HG03139 (cell line): ENCODE data around the gene CYP24A1.

Experiments
- ATAC-seq: cut with Tn5 transposase; IDR thresholded peaks from one replicate; pipeline ENCODE4 v1.9.1; 2021; ENCODE audit not compliant: unreplicated experiment

The CYP24A1 gene

GRCh38 chr20:54173653-54174456 lies at the start of gene CYP24A1:
Gene CYP24A1 (minus strand): TSS chr20:54173986. CDS start chr20:54173579, 407 bp downstream.
- ATAC-seq = no peak

DNA sequence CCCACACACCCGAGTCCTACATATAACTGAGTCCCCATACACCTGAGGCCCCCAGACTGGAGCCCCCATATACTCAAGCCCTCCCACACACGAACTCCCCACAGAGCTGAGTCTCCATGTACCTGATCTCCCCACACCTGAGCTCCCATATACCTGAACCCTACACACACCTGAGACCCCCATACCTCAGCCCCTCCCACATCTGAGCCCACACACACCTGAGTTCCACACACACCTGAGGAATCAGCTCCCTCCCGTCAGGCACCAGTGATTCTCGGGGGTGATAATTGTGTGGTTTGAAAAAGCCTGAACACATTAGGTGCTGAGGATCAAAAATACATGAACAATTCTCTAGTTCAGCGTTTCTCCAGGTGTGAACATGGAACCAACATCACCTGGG lies 49.5 kb upstream of the CYP24A1 start:
- ATAC-seq = no peak

GRCh38 chr20:54221996-54222890 lies 48.5 kb upstream of the CYP24A1 start:
- no peak for ATAC-seq

DNA sequence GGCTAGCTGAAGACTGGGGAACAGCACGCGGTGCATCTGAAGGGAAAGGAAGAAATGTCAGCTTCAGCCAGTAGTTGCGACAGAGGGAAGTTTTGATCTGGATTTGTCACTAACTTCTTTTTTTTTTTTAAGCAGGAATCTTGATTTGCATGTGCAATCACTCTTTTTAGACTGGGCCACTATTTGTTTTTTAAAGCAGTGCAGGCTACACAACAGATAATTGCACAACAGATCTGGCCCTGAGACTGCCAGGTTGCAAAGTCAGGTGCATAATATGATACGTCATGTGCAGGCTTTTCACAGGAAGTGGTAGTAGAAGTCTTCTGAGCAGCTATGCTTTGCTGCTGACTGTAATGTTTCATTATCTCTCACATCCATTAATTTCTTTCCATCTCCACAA lies 47.6 kb upstream of the CYP24A1 start:
- no peak for ATAC-seq

- no peak for ATAC-seq
These were observed 46.9 kb upstream of the CYP24A1 start for GRCh38 chr20:54220722-54221121.

- no peak for ATAC-seq
These were observed 46.1 kb upstream of the CYP24A1 start for GRCh38 chr20:54219751-54220426.

DNA sequence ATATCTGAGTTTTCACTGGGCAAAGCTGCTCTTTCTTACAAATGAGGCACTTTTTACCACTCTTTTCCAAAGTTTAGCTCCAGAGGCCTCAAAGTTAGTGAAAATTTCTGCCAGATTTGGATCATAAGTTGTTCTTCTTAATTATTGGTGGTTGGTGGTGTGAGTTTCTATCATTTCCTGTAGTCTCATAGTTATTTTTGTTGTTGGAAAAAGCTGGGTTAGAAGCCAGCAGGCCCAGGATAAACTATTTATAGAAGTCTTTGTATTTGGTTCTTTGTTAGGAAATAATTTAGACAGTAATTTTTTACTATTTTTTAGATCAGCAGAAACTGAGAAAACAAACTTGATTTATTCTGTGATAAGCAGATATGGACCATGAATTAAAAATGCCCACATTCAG lies 44.7 kb upstream of the CYP24A1 start:
- no peak for ATAC-seq

GRCh38 chr20:54217762-54218161 lies 44.0 kb upstream of the CYP24A1 start:
- no peak for ATAC-seq

DNA sequence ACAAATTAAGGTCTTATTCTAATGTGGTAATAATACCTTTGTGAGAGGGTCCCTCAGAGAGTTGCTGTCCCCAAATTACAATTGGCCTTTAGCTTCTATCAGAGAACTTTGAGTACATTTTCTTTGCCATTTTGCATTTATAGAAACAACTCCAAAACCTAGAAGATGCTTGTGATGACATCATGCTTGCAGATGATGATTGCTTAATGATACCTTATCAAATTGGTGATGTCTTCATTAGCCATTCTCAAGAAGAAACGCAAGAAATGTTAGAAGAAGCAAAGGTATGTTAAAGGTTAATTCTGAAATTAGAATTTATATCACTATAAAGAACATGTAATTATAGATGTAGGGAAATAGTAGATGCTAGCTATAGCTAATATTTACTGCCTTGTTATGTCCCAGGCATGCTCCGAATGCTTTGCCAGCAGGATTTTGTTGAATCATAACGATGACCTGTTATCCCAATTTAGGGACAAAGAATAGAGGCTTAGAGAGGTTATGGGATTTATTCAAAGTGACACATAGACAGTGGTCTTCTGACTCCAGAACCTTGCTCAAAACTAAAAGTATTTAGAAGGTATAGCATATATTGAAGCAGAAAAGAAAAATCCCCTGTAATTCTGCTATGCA lies 41.5 kb upstream of the CYP24A1 start:
- no peak for ATAC-seq

DNA sequence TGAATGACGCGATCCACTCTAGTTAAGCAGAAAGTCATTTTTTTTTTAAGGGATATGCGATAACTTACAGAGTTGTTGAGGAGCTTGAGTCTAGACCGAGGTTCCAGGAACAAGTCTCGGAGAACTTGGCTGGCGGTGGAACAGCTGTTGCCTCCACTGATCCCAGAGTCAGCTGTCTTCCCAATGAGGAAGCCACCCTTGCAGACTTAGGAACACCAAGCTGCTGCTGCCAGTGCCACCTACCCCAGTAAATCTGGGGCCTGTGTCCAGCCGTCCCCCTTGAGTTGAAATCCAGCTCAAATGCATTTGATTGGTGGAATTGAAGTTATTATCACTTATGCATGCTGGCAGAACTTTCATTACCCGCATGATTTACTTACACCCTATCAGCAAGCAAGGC lies 40.8 kb upstream of the CYP24A1 start:
- ATAC-seq = no peak

DNA sequence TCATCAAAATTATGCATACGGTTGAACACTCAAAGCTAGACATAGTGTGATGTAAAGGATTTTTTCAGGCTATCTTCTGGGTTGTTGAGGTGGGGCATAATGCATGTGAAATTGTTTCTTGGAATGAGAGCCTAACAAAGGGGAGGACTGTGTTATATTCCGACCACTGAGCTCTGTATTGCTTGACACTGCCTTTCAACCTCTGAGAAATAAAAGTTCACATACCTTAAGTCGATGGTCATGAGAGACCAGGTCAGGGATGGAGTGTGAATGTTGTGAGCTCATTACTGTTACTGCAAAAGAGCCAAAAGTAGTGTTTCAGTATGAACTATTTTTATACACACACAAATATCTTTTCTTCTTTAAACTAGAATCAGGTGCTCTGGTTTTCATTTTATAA lies 39.1 kb upstream of the CYP24A1 start:
- ATAC-seq = no peak

- ATAC-seq = no peak
These were observed 38.4 kb upstream of the CYP24A1 start for GRCh38 chr20:54212226-54212625.

- no peak for ATAC-seq
These were observed 35.5 kb upstream of the CYP24A1 start for GRCh38 chr20:54209216-54209813.

DNA sequence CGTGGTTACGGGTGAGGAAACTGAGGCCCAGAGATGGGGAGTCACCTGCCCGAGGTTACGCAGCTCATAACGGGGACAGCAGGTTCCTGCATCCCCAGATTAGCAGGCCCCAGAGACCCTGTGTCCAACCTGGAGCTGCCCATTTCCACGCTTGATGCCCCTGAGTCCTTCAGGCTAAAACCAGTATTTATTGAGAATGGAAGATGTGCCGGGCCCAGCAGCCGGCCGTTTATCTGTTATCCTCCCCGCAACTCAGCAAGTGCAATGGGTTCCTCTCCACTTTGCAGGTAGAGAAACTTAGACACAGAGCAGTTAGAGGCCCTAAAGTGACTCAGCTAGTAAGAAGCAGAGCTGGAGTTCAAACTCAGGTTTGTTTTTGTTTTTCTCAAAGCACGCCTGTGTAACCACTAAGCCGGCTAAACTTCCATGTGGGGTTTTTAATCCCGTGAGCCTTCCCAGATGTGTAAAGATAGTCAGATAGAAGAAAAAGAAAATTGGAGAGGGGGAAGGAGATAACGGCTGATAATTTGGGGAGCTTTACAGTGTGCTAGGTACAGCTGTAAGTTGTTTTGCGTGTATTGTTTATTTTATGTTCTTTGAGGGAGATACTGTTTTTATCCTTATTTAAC lies 34.9 kb upstream of the CYP24A1 start:
- ATAC-seq = peak; percentile 2

- ATAC-seq = peak; percentile 94
These were observed 34.2 kb upstream of the CYP24A1 start, which contains the start of gene PFDN4 for GRCh38 chr20:54207743-54208547. Gene PFDN4 (plus strand): TSS chr20:54208087. CDS start chr20:54208101, 14 bp downstream.

DNA sequence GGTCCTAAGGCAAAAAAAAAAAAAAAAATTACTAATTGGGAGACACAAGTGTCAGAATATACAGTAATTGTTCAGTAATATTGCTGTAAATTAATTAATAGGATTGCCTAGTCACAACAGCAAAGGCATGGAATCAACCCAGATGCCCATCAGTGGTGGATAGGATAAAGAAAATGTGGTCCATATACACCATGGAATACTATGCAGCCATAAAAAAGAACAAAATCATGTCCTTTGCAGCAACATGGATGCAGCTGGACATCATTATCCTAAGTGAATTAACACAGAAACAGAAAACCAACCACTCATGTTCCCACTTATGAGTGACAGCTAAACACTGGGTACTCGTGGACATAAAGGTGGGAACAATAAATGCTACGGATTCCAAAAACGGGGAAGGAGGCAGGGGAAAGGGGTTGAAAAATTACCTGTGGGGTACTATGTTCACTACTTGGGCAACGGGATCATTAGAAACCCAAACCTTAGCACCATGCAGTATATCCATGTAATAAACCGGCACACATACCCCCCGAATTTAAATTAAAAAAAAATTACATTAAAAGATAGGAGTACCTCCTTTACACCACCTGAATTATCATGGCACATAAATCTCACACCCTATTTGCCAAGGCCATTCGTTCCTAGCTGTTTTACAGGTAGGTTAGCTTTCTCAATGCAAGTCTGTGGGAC lies 33.4 kb upstream of the CYP24A1 start:
- no peak for ATAC-seq

- ATAC-seq = no peak
These were observed 31.7 kb upstream of the CYP24A1 start for GRCh38 chr20:54205450-54205849.

- no peak for ATAC-seq
These were observed 30.7 kb upstream of the CYP24A1 start for GRCh38 chr20:54204481-54204880.

GRCh38 chr20:54204063-54204462 lies 30.3 kb upstream of the CYP24A1 start:
- ATAC-seq = no peak
